Measurements from ENCODE around the gene F13A1. TPM values are rescaled to one million over a fixed set of nuclear protein-coding genes. Genes with fewer than 3 reads are reported as not detected.

Gene F13A1
- total and polyA plus RNA-seq, 2 of the 13 experiments (the other 11 are each of a cell fraction or from before 2014, with no cell fraction given) = not detected

DNA sequence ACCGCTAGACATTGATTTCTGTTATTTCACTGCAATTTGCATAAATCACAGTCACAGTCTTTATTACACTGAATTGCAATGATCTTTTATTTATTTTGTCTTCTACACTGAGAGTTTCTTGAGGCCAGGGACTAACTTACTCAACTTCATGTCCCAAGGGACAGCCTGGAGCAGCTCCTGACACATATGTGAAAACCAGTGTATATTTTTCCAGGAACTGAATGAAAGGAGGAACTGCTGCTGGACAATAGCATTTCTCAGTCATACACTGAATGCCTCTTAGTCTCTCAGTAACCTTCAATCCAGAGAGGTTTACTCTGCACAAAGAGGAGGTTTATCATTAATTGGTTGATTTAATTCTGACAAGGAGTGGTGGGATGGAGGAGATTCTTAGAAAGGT lies 5.9 kb downstream of the F13A1 start:
- H4K20me1 ChIP-seq (ENCODE audit: insufficient read depth, low read length) = no peaks in the 10 kb centered on the region
- H3K9me3 ChIP-seq (ENCODE audit: low read length) = no peaks in the 10 kb centered on the region
- ATAC-seq (no peak), DNase-seq (ENCODE audit: low spot score) (no peak), FAIRE-seq (no peak)
- TF ChIP-seq ZNF564 (CRISPR knock-in tag; IDR thresholded peaks at IDR 0.05) = no peak
- TF ChIP-seq ZNF768 (CRISPR knock-in tag; IDR thresholded peaks at IDR 0.05) = no peak
- TF ChIP-seq ZNF749 (CRISPR knock-in tag; IDR thresholded peaks at IDR 0.05; ENCODE audit: borderline replicate concordance) = no peak
- TF ChIP-seq SMAD3 (CRISPR knock-in tag; IDR thresholded peaks at IDR 0.05) = no peak
- TF ChIP-seq, protein P1, sequence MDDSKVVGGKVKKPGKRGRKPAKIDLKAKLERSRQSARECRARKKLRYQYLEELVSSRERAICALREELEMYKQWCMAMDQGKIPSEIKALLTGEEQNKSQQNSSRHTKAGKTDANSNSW (CRISPR knock-in tag; IDR thresholded peaks at IDR 0.05; ENCODE audit: borderline replicate concordance) = no peak
- no peak for TF ChIP-seq ZNF605 (CRISPR knock-in tag; IDR thresholded peaks at IDR 0.05)
- no peak for TF ChIP-seq ZFP36L1 (CRISPR knock-in tag; IDR thresholded peaks at IDR 0.05)
- TF ChIP-seq ZNF354B (CRISPR knock-in tag; IDR thresholded peaks at IDR 0.05) = no peak
- TF ChIP-seq, protein P2, sequence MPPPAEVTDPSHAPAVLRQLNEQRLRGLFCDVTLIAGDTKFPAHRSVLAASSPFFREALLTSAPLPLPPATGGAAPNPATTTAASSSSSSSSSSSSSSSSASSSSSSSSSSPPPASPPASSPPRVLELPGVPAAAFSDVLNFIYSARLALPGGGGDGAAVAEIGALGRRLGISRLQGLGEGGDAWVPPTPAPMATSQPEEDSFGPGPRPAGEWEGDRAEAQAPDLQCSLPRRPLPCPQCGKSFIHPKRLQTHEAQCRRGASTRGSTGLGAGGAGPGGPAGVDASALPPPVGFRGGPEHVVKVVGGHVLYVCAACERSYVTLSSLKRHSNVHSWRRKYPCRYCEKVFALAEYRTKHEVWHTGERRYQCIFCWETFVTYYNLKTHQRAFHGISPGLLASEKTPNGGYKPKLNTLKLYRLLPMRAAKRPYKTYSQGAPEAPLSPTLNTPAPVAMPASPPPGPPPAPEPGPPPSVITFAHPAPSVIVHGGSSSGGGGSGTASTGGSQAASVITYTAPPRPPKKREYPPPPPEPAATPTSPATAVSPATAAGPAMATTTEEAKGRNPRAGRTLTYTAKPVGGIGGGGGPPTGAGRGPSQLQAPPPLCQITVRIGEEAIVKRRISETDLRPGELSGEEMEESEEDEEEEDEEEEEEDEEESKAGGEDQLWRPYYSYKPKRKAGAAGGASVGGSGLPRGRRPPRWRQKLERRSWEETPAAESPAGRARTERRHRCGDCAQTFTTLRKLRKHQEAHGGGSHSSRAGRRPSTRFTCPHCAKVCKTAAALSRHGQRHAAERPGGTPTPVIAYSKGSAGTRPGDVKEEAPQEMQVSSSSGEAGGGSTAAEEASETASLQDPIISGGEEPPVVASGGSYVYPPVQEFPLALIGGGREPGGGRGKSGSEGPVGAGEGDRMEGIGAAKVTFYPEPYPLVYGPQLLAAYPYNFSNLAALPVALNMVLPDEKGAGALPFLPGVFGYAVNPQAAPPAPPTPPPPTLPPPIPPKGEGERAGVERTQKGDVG (CRISPR knock-in tag; IDR thresholded peaks at IDR 0.05; ENCODE audit: borderline replicate concordance) = no peak
- no peak for TF ChIP-seq STAG1 (CRISPR knock-in tag; IDR thresholded peaks at IDR 0.05)
- TF ChIP-seq, protein P3, sequence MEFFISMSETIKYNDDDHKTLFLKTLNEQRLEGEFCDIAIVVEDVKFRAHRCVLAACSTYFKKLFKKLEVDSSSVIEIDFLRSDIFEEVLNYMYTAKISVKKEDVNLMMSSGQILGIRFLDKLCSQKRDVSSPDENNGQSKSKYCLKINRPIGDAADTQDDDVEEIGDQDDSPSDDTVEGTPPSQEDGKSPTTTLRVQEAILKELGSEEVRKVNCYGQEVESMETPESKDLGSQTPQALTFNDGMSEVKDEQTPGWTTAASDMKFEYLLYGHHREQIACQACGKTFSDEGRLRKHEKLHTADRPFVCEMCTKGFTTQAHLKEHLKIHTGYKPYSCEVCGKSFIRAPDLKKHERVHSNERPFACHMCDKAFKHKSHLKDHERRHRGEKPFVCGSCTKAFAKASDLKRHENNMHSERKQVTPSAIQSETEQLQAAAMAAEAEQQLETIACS (CRISPR knock-in tag; IDR thresholded peaks at IDR 0.05) = no peak
- TF ChIP-seq KLF16 (CRISPR knock-in tag; IDR thresholded peaks at IDR 0.05) = no peak
- no peak for TF ChIP-seq NCOR1 (IDR thresholded peaks at IDR 0.05; ENCODE audit: borderline replicate concordance, low read length)
- no peak for TF ChIP-seq RAD51 (IDR thresholded peaks at IDR 0.05; ENCODE audit: borderline replicate concordance)
- no peak for TF ChIP-seq SP5 (CRISPR knock-in tag; IDR thresholded peaks at IDR 0.05; ENCODE audit: borderline replicate concordance, low read depth)
- TF ChIP-seq, protein P4, sequence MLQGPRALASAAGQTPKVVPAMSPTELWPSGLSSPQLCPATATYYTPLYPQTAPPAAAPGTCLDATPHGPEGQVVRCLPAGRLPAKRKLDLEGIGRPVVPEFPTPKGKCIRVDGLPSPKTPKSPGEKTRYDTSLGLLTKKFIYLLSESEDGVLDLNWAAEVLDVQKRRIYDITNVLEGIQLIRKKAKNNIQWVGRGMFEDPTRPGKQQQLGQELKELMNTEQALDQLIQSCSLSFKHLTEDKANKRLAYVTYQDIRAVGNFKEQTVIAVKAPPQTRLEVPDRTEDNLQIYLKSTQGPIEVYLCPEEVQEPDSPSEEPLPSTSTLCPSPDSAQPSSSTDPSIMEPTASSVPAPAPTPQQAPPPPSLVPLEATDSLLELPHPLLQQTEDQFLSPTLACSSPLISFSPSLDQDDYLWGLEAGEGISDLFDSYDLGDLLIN (CRISPR knock-in tag; IDR thresholded peaks at IDR 0.05; ENCODE audit: borderline replicate concordance) = no peak
- TF ChIP-seq ZNF251 (CRISPR knock-in tag; IDR thresholded peaks at IDR 0.05) = no peak
- no peak overlapping the region for H3K4me2 ChIP-seq (ENCODE audit: low read depth, low read length)
- H3K79me2 ChIP-seq (ENCODE audit: insufficient read depth, low read length) = no peaks in the 10 kb centered on the region
- H3K36me3 ChIP-seq (replicated peaks in 1 of 2; ENCODE audit: control insufficient read depth in 1 of 2, insufficient read depth in 2 of 2, low read length in 2 of 2) = no peaks in the 10 kb centered on the region
- WGBS (ENCODE audit: low lambda C conversion rate) = 63% methylated on average over 1 of the region's 1 CpG
- CTCF ChIA-PET (ENCODE audit: low intra/inter-chr PET ratio, low total read pairs) = no interaction called here
- POLR2A ChIA-PET = no interaction called here
- no peak overlapping the region for H2AFZ ChIP-seq (ENCODE audit: low read length)
- no peak overlapping the region for H3K9ac ChIP-seq (ENCODE audit: insufficient read depth, low read depth, low read length)
- H3K4me3 ChIP-seq (replicated peaks in 1 of 3; ENCODE audit: insufficient read depth in 1 of 3, low read depth in 2 of 3, low read length in 3 of 3) = no peak overlapping the region
- H3K27ac ChIP-seq (ENCODE audit: extremely low read length, insufficient read depth, low read length) = no peak overlapping the region
- in situ Hi-C loops (cut with HindIII; ENCODE audit: extremely low pct_ligation_motif_present, low pct_unique_long_range_greater_than_20kb) (no loop called here), intact Hi-C loops (cut with micrococcal nuclease; ENCODE audit: unreplicated experiment) (no loop called here)
- peaks cover 0 to 18% of the 10 kb centered on the region in 2 experiments; a peak in 3 of 5 replicates for H3K27me3 ChIP-seq (ENCODE audit: control insufficient read depth in 1 of 2, insufficient read depth in 2 of 2, low read length in 2 of 2)
- no TSS peak for BruUV-seq (replicated peaks)
- H3K4me1 ChIP-seq (ENCODE audit: insufficient read depth, low read length) = no peaks in the 10 kb centered on the region

Data from HepG2 (cell line).